Measurements from ENCODE around the gene CIITA.
A peak's percentile ranks its signal among the peaks of the same experiment; 100 is the strongest.

Gene CIITA

DNA sequence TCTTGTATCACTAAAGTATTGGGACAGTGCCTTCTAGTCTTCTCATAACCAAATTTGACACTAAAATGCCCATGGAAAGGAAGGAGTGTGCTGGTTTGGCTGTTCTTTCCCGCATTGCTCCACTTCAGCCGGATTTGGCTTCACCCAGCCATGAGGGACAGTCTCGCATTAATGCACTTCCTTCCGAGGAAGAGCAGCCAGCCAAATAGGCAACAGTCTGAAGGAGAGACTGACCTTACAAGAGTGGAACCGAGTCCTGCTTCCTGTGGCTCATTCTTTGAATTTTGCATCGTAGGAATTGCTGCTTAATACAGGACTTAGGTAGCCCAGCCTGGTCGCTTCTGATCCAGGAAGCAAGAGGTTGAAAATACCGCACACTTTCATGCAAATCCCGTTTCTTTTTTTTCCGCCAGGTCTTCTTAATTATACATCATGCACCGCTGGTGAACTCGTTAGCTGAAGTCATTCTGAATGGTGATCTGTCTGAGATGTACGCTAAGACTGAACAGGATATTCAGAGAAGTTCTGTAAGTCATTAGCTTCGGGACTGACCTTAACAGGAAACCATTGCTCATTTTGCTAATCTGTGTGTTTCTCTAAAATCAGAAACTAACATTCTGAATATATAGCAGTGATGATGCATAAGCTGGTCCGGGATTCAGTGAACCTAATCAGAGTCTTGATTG lies 105.6 kb downstream of the CIITA start:
- TF ChIP-seq, protein P1, sequence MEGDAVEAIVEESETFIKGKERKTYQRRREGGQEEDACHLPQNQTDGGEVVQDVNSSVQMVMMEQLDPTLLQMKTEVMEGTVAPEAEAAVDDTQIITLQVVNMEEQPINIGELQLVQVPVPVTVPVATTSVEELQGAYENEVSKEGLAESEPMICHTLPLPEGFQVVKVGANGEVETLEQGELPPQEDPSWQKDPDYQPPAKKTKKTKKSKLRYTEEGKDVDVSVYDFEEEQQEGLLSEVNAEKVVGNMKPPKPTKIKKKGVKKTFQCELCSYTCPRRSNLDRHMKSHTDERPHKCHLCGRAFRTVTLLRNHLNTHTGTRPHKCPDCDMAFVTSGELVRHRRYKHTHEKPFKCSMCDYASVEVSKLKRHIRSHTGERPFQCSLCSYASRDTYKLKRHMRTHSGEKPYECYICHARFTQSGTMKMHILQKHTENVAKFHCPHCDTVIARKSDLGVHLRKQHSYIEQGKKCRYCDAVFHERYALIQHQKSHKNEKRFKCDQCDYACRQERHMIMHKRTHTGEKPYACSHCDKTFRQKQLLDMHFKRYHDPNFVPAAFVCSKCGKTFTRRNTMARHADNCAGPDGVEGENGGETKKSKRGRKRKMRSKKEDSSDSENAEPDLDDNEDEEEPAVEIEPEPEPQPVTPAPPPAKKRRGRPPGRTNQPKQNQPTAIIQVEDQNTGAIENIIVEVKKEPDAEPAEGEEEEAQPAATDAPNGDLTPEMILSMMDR (IDR thresholded peaks at IDR 0.05; ENCODE audit: low read depth, low read length): no peak
- peak; percentile 52 for DNase-seq (ENCODE audit: extremely low read depth, low read depth)

DNA sequence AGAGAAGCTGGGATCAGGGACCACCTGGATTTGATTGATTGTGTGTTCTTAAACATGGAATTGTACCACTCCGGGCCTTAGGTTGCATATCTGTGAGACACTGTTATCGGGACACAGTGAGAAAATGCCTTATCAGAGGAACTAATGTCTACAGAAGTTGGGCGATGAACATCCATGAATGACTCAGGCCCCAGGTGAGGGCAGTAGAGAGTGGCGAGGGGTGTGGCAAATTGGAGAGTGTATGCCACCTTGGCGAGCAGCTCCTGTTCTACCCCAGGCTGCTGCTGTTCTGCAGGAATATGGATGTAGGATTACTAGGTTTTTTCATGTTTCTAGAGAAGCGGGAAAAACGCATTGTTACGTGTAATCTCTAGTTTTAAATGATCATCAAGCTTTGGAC lies 106.2 kb downstream of the CIITA start:
- TF ChIP-seq, protein P1 (IDR thresholded peaks at IDR 0.05; ENCODE audit: low read depth, low read length): peak; percentile 4; the same call in 1 of the 2 replicates
- DNase-seq (ENCODE audit: extremely low read depth, low read depth): no peak

DNA sequence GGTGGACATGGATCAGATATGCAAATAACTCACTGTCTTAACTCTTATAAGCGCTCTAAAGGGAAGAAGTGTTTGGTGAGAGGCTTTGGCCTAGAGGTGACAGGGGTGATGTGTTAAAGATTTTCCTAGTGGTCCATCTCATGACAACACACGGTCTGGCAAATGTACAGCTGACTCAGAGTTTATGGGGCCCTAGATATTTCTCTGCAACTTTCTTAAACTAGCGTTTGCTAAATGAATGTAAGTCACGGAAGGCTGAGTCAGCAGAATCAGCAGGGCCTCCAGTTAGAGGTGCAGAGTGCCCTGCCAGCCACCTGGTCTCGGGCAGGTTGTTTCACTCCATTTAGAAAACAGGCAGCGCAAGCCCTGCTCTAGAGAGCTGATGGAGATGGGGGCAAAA lies 107.5 kb downstream of the CIITA start:
- TF ChIP-seq, protein P1 (IDR thresholded peaks at IDR 0.05; ENCODE audit: low read depth, low read length): no peak
- DNase-seq (ENCODE audit: extremely low read depth, low read depth): no peak

All from AG09319 (cell line).